Stimulated activated CD4-positive, alpha-beta T cell treated with anti-CD3 and anti-CD28 coated beads, Interleukin-12 subunit alpha, Interleukin-12 subunit beta, amount 100 ng/mL, for 24 hours (primary cell): ENCODE data around the gene CATSPERZ.
A peak's percentile ranks its signal among the peaks of the same experiment; 100 is the strongest.

ENCODE experiments used
- DNase-seq, 2 experiments: peaks; one replicate each; pipeline ENCODE4 v3.0.0-alpha.2; 2020; ENCODE audit warnings: low read depth in 2 of 2

CATSPERZ gene, protein sequence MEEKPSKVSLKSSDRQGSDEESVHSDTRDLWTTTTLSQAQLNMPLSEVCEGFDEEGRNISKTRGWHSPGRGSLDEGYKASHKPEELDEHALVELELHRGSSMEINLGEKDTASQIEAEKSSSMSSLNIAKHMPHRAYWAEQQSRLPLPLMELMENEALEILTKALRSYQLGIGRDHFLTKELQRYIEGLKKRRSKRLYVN

DNA sequence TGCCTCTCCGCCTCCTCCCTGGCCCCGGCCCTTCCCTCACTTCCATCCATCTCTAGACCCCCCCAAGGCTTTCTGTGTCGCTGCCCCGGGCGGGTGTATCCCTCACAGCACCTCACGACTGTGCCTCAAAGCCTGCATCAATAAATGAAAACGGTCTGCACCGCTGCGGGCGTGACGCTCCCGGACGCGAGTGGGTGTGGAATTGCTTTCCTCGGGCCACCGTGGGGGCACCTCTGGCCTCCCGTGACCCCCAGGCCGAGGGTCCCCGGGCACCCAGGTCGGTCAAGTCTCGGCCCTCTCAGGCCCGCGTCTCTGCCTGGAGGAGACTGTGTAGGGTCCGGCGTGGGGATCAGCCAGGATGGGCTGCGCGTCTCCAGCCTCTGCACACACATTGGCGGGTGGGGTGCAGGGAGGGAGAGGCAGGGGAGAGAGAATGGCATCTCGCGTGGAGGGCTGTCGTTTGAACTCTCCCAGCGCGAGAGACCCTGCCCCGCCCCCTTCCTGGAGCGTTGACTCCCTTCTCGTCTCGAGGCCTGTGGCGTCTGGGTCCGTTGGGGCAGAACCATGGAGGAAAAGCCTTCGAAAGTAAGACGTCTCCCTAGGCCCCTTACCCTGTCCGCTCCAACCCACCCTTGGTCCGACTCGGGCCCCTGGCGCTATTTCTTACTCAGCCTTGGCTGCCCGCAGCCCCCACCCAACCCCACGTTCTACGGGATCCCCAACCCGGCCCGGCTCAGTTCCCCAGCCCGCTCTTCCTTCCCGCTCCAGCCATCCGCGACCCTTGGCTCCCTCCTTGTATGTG is at the start of gene CATSPERZ:
Gene CATSPERZ, plus strand, starts transcription at position 512 of the 802 bp plus-strand sequence. Its CDS starts 53 bp downstream, at position 565.
- no peak for DNase-seq

- no peak for DNase-seq
Measured at GRCh38 chr11:64250415-64251015, 49.6 kb upstream of the CATSPERZ start.

GRCh38 chr11:64251016-64251752 is 49.0 kb upstream of the CATSPERZ start, which contains the start of gene PLCB3:
Gene PLCB3 (plus strand): TSS chr11:64251530. CDS start chr11:64251650, 120 bp downstream.
- DNase-seq: peak in 1 of 2 experiments; percentile 40

- DNase-seq: no peak
Measured at GRCh38 chr11:64251753-64252002, 48.5 kb upstream of the CATSPERZ start.

DNA sequence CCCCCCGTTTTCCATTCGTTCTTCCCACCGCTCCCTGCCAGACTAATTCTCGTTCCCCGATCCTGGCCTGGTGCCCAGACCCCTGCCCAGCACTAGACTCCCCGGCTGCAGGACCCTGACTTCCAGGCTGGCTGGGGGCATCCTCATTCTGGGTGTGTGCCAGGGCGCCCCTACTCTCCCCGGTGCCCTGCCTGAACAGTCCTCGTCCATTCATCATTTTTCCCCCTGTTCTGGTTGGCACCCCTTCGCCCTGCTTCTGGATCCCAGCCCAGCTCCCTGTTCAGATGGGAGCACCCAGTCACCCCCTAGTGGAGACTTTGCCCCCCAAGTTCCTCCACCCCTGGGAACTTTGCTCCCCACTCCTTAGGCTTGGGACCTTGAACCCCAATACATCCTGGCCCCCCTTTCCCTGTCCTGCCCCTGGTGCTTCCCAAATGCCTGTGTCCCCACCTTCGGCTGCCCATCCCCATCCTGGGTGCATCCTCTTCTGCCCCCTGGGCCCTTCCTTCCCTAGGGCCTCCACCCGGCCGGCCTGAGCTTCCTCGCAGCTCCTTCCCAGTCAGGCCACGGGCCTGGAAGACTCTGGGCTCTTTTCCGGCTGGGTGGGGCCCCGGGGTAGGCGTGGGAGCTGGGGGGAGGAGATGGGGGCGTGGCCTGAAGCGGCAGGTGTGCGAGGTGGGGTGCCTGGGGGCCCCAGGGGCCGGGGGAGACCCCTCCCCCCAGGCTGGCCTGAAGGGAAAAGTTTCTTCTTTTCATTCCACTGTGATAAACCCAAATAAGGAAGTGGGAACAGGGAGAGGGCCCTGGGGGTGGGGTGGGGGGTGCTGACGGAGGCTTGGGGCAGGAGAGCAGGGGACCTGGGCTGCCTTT is 47.9 kb upstream of the CATSPERZ start:
- DNase-seq: no peak

- DNase-seq: no peak
Measured at GRCh38 chr11:64253043-64253442, 47.1 kb upstream of the CATSPERZ start.

GRCh38 chr11:64253481-64253880 is 46.7 kb upstream of the CATSPERZ start:
- DNase-seq: no peak

GRCh38 chr11:64254326-64254725 is 45.8 kb upstream of the CATSPERZ start:
- DNase-seq: no peak

GRCh38 chr11:64255135-64256128 is 44.7 kb upstream of the CATSPERZ start:
- no peak for DNase-seq

DNA sequence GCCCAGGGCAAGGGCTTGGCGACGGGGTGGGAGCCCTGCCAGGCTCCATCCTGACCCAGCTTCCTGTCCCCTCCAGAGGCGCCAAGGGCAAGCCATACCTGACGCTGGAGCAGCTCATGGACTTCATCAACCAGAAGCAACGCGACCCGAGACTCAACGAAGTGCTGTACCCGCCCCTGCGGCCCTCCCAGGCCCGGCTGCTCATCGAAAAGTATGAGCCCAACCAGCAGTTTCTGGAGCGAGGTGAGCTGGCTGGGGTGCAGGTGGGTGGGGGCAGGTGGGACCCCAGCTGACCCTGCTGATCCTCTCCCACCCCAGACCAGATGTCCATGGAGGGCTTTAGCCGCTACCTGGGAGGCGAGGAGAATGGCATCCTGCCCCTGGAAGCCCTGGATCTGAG is 43.9 kb upstream of the CATSPERZ start:
- no peak for DNase-seq

DNA sequence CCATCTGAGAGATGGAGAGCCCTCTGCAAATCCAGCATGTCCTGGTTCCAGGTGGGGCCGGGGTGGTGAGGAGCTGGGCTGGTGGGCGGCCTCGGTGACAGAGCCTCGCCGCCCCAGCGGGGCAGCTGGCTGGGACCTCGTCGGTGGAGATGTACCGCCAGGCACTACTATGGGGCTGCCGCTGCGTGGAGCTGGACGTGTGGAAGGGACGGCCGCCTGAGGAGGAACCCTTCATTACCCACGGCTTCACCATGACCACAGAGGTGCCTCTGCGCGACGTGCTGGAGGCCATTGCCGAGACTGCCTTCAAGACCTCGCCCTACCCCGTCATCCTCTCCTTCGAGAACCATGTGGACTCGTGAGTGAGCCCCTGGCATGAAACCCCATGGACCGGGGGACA is 41.8 kb upstream of the CATSPERZ start:
- DNase-seq: no peak

- no peak for DNase-seq
Measured at GRCh38 chr11:64258946-64259532, 41.1 kb upstream of the CATSPERZ start.

- DNase-seq: no peak
Measured at GRCh38 chr11:64259533-64260067, 40.6 kb upstream of the CATSPERZ start.

GRCh38 chr11:64260147-64260708 is 39.9 kb upstream of the CATSPERZ start:
- no peak for DNase-seq

DNA sequence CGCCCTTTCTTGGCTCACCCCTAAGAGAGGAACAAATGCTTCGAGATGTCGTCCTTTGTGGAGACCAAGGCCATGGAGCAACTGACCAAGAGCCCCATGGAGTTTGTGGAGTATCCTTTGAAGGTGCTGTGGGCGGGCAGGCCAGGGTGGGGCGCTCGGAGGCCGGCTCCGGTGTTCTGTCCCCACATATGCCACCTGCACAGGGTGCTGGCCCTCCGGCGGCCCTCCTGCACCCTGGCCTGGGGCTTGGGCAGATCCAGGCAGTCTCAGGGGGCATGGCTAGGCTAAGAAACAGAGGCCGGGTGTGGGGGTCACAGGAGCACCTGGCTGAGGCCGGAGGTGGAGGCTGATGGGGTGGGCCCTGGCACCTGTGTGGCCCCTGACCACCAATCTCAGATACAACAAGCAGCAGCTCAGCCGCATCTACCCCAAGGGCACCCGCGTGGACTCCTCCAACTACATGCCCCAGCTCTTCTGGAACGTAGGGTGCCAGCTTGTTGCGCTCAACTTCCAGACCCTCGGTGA is 38.5 kb upstream of the CATSPERZ start:
- no peak for DNase-seq

DNA sequence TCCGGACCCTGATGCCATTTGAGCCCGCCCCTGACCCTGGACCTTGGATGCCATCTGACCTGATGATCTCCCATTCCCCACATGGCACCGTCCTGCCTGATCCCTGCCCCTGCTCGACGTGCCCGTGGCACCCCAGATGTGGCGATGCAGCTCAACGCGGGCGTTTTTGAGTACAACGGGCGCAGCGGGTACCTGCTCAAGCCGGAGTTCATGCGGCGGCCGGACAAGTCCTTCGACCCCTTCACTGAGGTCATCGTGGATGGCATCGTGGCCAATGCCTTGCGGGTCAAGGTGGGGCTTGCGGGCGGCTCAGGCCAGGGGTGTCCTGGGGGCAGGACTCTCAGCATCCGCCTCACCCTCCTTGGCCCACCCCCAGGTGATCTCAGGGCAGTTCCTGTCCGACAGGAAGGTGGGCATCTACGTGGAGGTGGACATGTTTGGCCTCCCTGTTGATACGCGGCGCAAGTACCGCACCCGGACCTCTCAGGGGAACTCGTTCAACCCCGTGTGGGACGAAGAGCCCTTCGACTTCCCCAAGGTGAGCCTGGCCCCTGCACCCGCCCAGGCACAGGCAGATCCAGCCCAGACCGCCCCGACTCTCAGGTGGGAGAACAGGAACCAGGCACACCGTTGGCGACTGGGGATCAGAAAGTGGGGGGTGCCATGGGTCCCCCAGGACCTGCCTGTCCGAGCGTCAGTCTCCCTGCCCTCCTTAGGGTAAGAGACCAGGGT is 37.7 kb upstream of the CATSPERZ start:
- no peak for DNase-seq

GRCh38 chr11:64263021-64263946 is 36.9 kb upstream of the CATSPERZ start:
- no peak for DNase-seq
